GM21367 (cell line): ENCODE data around the gene PTPRN2.
"Not testable (repeated sequence)": the region's sequence is repeated elsewhere in the genome, so short reads cannot be mapped to it uniquely, and the experiment has no call there.

Experiments
- ATAC-seq: cut with Tn5 transposase; IDR thresholded peaks from one replicate; pipeline ENCODE4 v1.9.1; 2021; ENCODE audit not compliant: unreplicated experiment

Gene PTPRN2

DNA sequence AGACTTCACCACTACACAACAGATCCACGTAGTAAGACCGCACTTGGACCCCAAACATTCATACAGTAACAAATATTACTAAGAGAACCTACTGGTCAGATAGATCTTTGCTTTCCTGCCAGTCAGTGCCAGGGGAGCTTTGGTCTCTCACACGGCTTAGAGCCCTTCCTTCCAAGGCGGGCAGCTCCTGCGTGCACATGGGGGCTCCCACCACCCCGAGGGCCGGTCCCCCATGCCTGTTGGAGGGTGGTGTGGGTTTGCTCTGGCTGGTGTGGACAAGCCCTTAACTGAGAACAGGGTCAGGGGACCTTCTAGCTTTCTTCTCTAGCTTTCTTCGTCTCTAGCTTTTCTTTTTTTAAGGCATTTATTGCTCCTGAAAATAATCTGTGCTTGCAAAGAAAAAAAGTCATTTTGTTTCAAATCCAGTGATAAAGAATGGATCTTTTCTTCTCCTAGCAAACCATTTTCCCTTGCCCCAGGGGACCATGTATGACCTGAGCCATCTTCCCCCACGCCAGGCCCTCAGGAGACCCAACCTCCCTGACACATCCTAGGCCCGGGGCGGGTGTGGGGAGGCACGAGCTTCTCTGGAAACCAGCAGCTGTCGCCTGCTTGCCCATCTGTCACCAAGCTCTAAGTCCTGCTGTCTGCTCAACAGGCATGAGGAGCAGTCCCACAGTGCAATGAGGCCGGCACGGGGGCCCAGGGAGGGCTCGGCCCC lies 591.1 kb downstream of the PTPRN2 start:
- no peak for ATAC-seq

DNA sequence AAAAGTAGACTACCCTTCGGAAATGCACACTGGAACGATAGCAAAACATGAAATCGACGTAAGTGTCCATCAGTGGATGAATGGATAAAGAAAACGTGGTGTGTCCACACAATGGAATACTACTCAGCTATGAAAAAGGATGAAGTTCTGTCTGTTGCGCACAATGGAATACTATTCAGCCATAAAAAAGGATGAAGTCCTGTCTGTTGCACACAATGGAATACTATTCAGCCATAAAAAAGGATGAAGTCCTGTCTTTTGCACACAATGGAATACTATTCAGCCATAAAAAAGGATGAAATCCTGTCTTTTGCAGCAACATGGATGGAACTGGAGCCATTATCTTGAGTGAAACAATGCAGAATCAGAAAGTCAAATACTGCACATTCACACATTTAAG lies 591.8 kb downstream of the PTPRN2 start:
- no peak for ATAC-seq

DNA sequence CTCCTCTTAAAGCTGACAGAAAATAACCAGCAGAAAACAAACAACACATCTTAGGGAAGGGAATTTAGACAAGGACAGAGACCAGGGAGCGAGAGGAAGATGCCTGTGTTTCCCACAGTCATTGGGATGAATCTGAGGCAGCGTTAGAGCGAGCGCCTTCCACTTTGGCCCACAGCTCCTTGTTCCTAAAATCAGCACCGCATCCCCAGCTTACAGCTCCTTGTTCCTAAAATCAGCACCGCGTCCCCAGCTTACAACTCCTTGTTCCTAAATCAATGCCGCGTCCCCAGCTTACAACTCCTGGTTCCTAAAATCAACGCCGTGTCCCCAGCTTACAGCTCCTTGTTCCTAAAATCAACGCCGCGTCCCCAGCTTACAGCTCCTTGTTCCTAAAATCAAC lies 593.3 kb downstream of the PTPRN2 start:
- ATAC-seq = no peak

DNA sequence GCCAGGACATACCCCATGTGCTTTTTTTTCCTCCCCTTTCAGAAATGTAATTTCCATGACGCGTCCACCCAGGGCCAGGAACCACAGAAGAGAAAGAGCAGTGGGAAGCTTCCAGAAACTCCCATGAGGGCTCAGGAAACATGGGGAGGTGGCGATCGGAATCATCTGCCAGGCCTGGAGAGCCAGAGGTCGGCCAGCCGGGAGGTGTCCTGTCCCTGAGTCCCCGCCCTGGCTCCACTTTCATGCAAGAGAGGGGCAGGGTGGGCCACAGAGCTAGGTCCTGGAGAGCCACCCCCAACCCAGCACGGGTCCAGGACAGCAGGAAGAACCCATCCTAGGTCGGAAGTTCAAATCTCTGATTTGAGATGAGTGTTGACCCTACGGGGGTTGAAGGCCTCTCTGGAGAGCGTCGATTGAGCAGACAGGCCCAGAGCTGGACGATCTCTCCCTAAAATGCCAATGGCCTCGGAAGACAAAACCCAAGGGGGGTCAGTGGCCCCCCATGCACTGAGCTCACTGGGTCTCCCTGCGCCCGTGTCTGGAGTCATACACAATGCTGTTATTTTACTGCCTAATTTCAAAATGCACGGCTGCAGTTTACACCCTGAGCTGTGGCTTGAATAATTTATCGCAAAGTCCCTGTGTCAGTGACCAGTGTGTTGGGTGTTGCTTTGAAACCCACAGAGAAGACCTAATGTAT lies 594.1 kb downstream of the PTPRN2 start:
- no peak for ATAC-seq

DNA sequence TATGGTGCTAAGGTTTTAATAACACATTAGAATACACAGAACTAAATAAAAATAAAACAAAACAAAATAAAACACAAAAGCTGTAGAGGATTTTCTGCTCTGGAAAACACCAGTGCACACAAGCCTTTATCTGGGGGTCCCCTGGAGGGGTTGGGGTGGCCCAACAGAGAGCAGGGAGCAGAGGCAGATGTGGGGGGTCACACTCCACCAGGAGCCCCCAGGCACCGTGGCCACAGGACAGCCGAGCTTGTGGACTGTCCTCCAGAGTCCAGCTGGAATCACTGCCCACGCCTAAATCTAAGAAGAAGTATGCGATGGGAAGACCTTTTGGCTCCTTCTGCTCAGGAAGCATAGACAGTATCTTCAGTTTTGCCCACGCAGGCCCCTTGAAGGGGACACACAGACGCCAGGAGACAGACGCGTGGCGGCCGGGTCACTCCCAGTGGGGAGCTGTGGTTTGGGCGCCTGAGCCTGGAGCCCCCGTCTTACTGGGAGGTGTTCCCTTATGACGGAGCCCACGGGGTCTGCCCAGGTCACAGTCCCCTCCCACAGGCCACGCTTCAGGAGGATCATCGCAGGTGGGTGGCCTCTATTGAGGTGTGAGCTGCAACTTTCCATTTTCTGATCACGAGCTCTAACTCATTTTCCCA lies 595.0 kb downstream of the PTPRN2 start:
- ATAC-seq = no peak

DNA sequence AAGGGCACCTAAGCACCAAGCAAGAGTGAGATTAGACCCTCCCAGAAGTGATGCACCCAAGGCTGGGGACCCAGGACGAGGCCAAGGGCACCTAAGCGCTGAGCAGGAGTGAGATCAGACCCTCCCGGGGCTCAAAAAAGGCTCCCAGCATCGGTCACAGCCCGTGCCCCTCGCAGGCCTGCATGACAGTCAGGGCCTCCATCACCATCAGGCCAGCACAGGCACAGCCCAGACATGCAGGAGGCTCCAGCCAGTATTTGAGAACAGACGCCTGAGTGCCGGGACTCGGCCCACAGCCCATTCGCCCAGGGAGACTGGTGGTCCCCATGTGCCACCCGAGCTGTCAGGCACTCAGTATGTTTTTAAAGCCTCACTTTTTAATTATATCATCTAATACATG lies 595.9 kb downstream of the PTPRN2 start:
- no peak for ATAC-seq

DNA sequence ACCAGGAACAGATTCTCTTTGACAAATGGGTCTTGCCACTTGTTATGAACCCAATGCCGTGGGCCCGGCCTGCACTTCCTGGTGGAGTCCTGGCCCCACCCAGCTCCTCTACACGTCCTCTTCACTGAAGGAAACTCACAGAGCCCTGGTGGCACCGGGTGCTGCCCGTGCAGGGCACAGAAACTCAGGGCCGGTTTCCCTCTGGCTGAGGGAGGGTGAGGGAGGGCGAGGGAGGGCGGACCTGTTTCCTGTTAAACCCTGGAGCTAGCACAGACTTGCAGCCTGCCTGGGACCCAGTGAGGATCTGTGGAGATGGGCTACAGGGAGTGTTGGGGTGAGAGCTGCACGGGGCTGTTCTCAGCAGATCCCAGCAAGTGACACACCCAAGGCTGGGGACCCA lies 596.3 kb downstream of the PTPRN2 start:
- no peak for ATAC-seq

DNA sequence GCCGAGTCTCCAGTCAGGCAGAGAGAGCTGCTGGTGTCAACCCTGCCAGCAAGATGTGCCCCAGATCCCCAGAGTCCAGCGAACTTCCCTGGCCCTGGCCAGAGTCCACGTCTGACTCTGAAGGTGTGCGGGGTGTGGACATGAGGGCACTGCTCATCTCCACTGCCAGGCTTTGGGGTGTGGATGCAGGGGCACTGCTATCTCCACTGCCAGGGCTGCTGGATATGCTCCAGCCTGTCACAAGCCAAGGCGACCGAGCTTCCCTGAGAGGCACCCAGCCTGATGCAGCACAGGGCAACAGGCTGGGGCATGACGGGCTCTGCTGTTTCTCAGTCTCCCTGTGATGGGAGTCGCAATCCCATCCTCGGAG lies 596.8 kb downstream of the PTPRN2 start:
- no peak for ATAC-seq

DNA sequence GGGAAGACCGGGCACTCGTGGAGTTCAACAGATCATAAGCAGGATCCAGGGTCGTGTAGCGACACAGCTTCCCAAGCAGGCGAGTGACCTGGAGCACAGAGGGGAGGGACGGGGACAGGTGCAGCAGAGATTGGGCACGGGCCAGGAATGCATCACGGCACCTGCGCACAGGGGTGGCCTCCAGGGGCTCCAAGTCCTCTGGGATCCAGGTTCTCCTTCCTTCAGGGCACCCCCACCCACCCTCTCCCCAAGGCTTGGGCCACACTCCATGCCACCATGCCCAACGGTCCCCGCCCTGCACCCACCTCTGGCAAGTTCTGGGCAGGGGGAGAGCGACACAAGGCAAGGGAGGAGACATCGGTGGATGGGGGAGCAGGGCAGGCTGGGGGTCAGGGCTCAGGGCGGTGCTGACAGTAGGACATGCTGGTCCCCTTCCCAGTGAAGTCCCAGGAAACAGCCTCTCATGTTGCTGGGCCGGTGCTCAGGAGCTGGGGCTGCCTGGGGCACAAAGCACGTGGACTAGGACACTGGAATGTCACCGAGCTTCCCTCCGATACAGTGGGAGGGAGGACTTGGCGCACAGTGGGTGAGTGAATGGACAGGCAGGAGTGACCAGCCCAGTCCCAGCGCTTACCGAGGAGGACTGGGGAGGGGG lies 597.3 kb downstream of the PTPRN2 start:
- no peak for ATAC-seq

DNA sequence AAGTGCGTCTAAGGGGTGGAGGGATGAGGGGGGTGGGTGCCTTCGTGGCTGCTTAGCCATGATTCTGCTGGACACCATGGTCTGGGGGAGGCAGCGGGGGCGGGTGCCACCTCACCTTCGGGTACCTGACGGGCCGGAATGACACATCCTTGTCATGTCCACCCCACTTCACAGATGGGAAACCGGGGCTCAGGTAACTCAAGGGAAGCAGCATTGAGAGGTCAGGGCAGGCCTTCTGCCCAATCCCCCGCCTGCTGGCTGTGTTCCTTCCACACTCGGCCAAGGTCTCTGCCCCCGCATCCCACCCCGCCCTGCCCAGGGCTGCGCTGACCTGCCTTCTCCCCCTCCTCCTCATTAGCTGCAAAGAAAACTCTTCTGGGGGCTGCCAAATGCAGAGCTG lies 598.0 kb downstream of the PTPRN2 start:
- no peak for ATAC-seq

DNA sequence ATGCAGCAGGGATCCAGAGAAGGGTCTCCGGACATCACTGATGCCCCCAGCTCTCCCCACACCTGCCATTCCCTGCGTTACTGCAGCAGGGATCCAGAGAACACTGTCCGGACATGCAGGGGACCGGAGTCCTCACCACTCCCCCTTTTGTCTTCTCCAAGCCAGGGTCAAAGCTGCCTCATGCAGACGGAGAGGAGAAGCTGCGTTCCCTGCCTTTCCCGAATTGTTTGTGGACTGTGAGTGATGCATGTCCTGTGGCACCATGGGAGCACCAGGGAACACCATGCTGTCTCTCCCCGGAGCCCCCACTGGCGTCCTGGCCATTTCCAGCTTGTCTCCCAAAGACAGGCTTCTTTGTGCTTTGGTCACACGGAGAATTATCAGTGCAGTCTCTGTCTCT lies 599.7 kb downstream of the PTPRN2 start:
- no peak for ATAC-seq

DNA sequence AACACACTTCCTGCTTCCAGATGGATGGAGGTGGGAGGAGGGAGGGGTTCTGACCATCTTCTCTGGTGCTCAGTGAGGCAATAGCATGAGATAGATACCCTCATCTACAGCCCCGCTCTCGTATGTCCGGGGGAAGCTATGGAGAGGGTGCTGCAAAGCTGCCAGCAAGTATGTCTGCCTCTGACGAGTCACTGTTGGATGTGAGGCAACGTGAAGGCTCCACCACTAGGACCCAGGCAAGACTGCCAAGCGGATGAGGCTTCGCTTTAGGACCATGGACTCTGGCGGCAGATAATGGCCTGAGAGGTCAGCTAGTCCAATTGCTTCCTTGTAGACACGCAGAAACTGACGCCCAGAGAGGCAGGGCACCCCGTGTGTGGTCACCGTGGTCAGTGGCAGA lies 601.6 kb downstream of the PTPRN2 start:
- ATAC-seq = no peak

DNA sequence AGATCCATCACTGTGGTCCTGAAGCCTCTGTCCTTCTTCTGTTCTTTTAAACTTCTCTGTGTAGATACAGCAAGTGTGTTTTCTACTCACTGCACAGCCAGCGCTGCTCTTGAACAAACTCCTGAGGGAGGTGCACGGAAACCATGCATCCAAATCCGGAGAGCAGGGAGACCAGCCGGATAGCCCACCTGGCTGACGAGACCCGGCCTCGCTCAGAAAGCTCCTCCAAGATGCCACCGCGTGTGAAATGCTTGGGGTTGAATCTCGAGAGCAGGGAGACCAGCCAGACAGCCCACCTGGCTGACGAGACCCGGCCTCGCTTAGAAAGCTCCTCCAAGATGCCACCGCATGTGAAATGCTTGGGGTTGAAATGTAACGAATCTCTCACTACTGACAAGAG lies 602.0 kb downstream of the PTPRN2 start:
- no peak for ATAC-seq

DNA sequence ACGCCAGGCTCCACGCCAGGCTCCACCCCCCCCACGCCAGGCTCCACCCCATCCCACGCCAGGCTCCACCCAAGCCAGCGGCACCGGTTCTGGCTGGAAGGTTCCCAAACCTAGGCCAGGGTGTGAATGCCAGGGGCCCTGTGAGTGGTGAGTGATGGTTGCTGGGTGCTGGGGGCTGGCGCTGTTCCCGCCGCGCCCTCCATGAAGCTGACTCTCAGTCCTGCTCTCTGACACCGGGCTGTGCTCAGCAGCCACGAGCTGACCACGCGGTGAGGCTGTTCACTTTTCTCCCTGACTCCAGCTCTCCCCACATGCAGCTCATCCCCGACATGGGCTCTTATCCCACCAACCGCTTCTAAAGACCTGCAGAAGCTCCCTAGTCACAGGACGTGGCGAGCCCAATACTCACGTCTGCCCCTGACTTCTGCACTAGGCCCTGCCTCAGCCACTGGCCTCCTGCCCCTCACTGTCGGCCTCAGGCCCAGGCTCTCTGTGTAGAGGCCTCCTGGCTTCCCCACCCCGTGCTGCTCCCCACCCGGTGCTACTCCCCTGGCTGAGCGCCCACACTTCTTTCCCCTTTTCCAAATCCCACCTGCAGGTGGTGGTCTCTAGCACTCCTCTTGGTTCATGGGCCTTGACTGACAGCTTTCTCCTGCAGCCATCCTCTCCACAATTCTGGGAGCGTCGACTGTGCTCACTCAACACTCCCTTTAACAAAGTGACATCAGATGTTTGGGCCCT lies 603.0 kb downstream of the PTPRN2 start:
- no peak for ATAC-seq

DNA sequence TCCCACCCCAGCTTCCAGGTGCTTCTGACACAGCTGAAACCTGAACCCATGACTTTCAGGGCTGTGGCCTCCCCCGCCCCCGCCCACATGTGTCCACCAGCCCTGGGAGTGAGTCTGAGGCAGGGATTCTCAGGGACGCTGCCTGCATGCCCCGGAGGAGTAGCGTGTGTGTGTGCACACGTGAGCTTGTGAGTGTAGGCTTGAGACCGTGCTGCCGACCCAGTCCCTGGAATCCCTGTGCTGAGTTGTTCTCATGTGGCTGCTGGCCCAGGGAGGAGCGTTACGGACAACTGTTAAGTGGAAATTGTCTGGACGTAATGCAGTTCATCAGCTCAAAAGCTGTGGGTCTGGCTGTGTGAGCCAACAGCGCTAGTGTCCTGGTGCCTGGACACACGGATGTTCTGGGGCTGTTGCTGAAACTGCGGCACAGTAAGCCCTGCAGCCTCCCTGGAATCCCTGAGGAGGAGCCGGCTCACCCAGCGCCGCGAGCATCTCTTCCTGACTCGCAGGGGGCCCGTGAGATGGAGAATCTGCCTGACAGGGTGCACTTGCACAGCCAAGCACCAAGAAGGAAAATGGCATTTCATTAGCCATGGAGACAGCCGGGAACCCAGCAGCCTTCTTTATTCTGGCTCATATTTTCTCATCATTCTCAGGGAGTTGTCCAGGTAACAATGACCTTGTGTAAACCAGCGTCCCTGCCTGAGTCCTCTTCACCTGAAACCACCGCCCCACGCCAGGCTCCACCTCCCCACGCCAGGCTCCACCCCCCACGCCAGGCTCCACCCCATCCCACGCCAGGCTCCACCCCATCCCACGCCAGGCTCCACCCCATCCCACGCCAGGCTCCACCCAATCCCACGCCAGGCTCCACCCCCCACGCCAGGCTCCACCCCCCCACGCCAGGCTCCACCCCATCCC lies 603.9 kb downstream of the PTPRN2 start:
- ATAC-seq = no peak

DNA sequence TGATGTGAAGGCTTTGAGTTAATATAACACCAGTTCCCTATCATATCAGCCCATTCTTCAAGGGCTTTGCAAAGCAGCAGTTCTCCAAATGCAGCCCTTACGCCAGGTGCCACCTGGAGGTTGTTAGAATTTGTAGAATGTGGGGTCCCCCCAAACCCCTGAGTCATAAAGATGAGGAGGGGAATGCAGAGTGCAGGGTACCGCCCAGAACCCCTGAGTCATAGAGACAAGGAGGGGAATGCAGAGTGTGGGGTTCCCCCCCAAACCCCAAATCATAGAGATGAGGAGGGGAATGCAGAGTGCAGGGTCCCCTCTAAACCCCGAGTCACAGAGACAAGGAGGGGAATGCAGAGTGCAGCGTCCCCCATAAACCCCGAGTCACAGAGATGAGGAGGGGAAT lies 605.8 kb downstream of the PTPRN2 start:
- ATAC-seq = no peak

DNA sequence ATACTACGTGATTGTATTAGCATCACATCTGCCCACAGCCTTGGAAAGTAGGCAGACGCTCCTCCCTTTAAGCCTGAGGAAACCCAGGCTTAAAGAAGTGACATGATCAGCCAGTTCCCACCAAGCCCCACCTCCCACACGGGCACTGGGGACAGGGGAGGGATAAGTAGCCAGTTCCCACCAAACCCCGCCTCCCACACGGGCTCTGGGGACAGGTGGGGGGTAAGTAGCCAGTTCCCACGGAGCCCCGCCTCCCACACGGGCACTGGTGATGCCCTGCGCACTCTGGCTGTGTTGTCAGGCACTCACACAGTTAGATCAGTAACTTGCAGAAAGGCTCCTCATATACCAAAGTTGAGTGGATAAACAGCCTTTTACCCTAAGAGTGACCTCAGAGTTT lies 606.8 kb downstream of the PTPRN2 start:
- ATAC-seq = no peak

DNA sequence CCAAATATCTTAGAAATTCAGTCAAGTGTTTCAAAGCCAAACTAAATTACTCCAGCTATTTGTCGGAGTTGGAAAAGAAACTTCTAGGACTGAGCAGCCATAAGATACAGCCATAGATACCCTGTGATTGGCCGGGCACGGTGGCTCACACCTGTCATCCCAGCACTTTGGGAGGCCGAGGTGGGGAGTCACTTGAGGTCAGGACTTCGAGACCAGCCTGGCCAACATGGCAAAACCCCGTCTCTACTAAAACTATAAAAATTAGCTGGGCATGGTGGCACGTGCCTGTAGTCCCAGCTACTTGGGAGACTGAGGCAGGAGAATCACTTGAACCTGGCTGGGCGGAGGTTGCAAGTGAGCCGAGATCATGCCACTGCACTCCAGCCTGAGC lies 607.3 kb downstream of the PTPRN2 start:
- ATAC-seq = not testable (repeated sequence)

DNA sequence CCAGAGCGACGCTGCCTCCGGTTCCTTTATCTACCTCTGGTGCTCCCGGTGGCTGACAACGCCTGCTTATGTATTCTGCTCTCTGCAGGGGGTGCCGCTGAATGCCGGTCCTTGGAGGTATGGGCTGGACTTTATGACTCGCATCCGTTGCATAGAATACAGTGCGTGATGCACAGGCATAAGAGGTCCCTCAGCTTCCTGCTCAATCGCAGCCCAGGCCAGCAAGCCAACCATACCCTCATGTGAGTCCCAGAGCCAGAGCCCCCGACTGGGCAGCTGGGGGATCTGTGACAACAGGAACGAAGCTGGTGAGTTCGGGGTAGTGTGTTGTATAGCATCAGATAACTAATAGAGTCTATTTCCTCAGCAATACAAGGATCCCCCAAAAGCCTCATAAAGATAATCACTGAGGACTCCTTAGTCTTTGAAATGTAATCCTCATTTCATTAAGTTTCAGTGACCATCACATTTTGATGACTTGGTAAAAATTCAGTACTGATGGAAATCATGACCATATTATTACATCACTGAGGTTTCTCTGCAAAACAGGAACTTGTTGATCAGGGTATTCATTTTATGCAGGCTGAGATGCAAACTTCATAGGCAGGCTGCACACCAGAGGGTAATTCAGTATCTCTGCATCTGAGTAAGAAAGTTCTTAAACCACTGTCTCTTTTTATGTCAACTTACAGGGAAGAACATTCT lies 607.8 kb downstream of the PTPRN2 start:
- ATAC-seq = no peak

DNA sequence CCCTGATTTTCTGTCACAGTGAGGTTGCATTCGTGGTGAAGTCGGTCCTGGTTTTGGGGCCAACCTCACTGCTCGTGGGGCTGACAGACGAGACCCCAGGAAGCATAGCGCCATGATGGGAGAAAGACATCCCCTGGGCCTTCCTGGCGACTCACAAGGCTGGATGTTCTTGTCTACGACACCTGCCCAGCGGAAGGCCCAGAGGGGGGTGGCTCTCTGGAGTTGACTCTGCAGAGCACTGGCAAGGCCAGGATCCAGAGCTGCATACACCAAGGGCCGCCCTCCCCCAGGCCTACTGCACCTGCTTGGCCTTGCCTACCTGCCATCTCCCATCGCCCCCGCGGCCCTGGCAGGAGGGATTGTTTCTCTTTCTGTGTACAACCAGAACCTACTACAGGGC lies 608.9 kb downstream of the PTPRN2 start:
- no peak for ATAC-seq
